HepG2 (cell line): ENCODE results near the gene PGS1. TPM values are rescaled to one million over a fixed set of nuclear protein-coding genes. Genes with fewer than 3 reads are reported as not detected.

Experiments
- ELF1 ChIP-seq: sonication (generic); formaldehyde crosslinking; IDR thresholded peaks from 2 replicates; pipeline ENCODE4 v1.4.0; 2020; ENCODE audit warnings: missing genetic modification reagents
- HIC2 ChIP-seq: sonication (generic); formaldehyde crosslinking; IDR thresholded peaks from 2 replicates; pipeline ENCODE4 v1.9.0; 2022; ENCODE audit warnings: low read depth, missing genetic modification reagents
- HNF4A ChIP-seq: sonication (generic); formaldehyde crosslinking; IDR thresholded peaks from 2 replicates; pipeline ENCODE4 v1.4.0; 2020; ENCODE audit warnings: missing genetic modification reagents
- ZBED4 ChIP-seq: sonication (generic); formaldehyde crosslinking; IDR thresholded peaks from 2 replicates; pipeline ENCODE4 v1.4.0; 2020; ENCODE audit warnings: missing genetic modification reagents, borderline replicate concordance
- ZBTB7B ChIP-seq: sonication (generic); formaldehyde crosslinking; IDR thresholded peaks from 2 replicates; pipeline ENCODE4 v1.4.0; 2020; ENCODE audit warnings: missing genetic modification reagents
- ZFX ChIP-seq: sonication (generic); formaldehyde crosslinking; IDR thresholded peaks from 2 replicates; pipeline ENCODE4 v1.4.0; 2020; ENCODE audit warnings: mild to moderate bottlenecking, low read depth, missing genetic modification reagents, moderate library complexity
- ZNF17 ChIP-seq: sonication (generic); formaldehyde crosslinking; IDR thresholded peaks from 2 replicates; pipeline ENCODE4 v1.5.0; 2020; ENCODE audit warnings: mild to moderate bottlenecking, missing genetic modification reagents
- ZNF382 ChIP-seq: sonication (generic); formaldehyde crosslinking; IDR thresholded peaks from 2 replicates; pipeline ENCODE4 v1.5.0; 2020; ENCODE audit warnings: missing genetic modification reagents, mild to moderate bottlenecking, borderline replicate concordance
- ZNF691 ChIP-seq: sonication (generic); formaldehyde crosslinking; IDR thresholded peaks from 2 replicates; pipeline ENCODE4 v1.4.0; 2020; ENCODE audit warnings: missing genetic modification reagents, low read depth, mild to moderate bottlenecking, borderline replicate concordance
- ZNF710 ChIP-seq: sonication (generic); formaldehyde crosslinking; IDR thresholded peaks from 2 replicates; pipeline ENCODE4 v1.5.0; 2020; ENCODE audit warnings: mild to moderate bottlenecking, missing genetic modification reagents, borderline replicate concordance
- ZNF800 ChIP-seq: sonication (generic); formaldehyde crosslinking; IDR thresholded peaks from 2 replicates; pipeline ENCODE4 v1.4.0; 2020; ENCODE audit warnings: missing genetic modification reagents
- ZNF850 ChIP-seq: sonication (generic); formaldehyde crosslinking; conservative IDR thresholded peaks from 2 replicates; pipeline ENCODE4 v1.9.0; 2021; ENCODE audit warnings: mild to moderate bottlenecking, missing genetic modification reagents
- polyA plus RNA-seq, 8 experiments: library from polyadenylated mRNA; depleted of rRNA in 3 of 8; stranded (reverse) in 7 of 8; unstranded in 1 of 8; fragments of >200 nt; fragmentation: Illumina TruSeq in 4 of 8; extraction: Trizol in 4 of 8; gene quantifications; 2 replicates each; pipeline versions ENCODE4 v1.2.1 to v1.2.3, GENCODE V29; 2011 to 2016; ENCODE audit warnings: low read depth in 4 of 8, missing spikeins in 1 of 8, mixed read lengths in 1 of 8; ENCODE audit not compliant: insufficient read depth in 1 of 8
- total RNA-seq, 5 experiments: library from RNA; depleted of rRNA; stranded (reverse); fragments of >200 nt; fragmentation: Illumina TruSeq; extraction: Trizol; gene quantifications; 2 replicates each; pipeline ENCODE4 v1.2.3, GENCODE V29; 2016; ENCODE audit warnings: low read depth in 1 of 5
- TF ChIP-seq, protein P1 (sequence below): sonication (generic); formaldehyde crosslinking; IDR thresholded peaks from 2 replicates; pipeline ENCODE4 v1.4.0; 2020; ENCODE audit warnings: missing genetic modification reagents, borderline replicate concordance

PGS1 gene
- total and polyA plus RNA-seq, 2 of the 13 experiments (the other 11 are each of a cell fraction or from before 2014, with no cell fraction given), result 25.9 to 31.5 TPM

DNA sequence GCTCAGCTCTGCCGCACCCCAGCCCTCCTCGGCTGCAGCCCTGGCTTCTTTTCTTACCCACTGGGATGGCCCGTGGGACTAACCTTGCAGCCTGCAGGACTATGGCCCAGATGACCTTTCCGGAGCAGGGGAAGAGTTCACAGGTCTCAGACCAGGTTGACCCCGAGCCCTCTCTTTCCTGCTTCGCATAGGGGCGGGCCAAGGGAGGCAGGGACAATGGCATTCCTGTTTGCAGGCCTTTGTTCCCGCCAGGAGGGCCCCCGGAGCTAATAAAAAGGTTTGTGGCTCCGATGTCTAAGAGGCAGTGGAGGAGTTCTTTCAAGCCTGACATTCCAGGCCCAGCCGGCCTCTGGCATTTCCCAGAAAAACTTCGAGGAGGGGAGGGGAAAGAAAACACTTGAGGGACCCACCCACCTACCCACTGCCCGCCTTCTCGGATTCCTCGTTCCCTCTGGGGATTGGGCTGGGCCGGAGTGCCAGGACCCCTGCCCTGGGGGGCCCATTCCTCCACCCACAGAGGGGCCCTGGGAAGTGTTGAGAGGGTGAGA lies 12.8 kb upstream of the PGS1 start (continued):
- TF ChIP-seq ZBED4 (CRISPR knock-in tag), result peak; percentile 71; the same call in 1 of the 2 replicates
- TF ChIP-seq, protein P1, sequence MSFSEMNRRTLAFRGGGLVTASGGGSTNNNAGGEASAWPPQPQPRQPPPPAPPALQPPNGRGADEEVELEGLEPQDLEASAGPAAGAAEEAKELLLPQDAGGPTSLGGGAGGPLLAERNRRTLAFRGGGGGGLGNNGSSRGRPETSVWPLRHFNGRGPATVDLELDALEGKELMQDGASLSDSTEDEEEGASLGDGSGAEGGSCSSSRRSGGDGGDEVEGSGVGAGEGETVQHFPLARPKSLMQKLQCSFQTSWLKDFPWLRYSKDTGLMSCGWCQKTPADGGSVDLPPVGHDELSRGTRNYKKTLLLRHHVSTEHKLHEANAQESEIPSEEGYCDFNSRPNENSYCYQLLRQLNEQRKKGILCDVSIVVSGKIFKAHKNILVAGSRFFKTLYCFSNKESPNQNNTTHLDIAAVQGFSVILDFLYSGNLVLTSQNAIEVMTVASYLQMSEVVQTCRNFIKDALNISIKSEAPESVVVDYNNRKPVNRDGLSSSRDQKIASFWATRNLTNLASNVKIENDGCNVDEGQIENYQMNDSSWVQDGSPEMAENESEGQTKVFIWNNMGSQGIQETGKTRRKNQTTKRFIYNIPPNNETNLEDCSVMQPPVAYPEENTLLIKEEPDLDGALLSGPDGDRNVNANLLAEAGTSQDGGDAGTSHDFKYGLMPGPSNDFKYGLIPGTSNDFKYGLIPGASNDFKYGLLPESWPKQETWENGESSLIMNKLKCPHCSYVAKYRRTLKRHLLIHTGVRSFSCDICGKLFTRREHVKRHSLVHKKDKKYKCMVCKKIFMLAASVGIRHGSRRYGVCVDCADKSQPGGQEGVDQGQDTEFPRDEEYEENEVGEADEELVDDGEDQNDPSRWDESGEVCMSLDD, result no peak
- TF ChIP-seq ZFX (CRISPR knock-in tag), result 0 out of 2 replicates have a peak, but pooled peaks have one; percentile 35
- 0 out of 2 replicates have a peak, but pooled peaks have one; percentile 19 for TF ChIP-seq ELF1 (CRISPR knock-in tag)
- TF ChIP-seq ZNF382 (CRISPR knock-in tag), result no peak
- no peak for TF ChIP-seq ZNF691
- TF ChIP-seq ZBTB7B (CRISPR knock-in tag), result peak; percentile 34; the same call in 1 of the 2 replicates
- no peak for TF ChIP-seq ZNF17 (CRISPR knock-in tag)
- 0 out of 2 replicates have a peak, but pooled peaks have one; percentile 49 for TF ChIP-seq ZNF710 (CRISPR knock-in tag)
- no peak for TF ChIP-seq HIC2 (CRISPR knock-in tag)
- TF ChIP-seq ZNF850 (CRISPR knock-in tag), result 0 out of 2 replicates have a peak, but pooled peaks have one; percentile 44
- 0 out of 2 replicates have a peak, but pooled peaks have one; percentile 23 for TF ChIP-seq ZNF800 (CRISPR knock-in tag)
- TF ChIP-seq HNF4A (CRISPR knock-in tag), result peak; percentile 71
